Nephron progenitor cell (in vitro differentiated cells): ENCODE results near the gene GNMT.
A peak's percentile ranks its signal among the peaks of the same experiment; 100 is the strongest.

ENCODE experiments used
- DNase-seq: peaks from one replicate; pipeline ENCODE4 v3.0.0; 2021
- H3K27ac Mint-ChIP-seq: 2 replicates; pipeline ENCODE4 v1.8.0; 2021; ENCODE audit warnings: mild to moderate bottlenecking, moderate library complexity, mixed read lengths
- H3K27me3 Mint-ChIP-seq: 2 replicates; pipeline ENCODE4 v1.8.0; 2021; ENCODE audit warnings: mild to moderate bottlenecking, low read depth, mixed read lengths; ENCODE audit not compliant: poor library complexity
- H3K36me3 Mint-ChIP-seq: 2 replicates; pipeline ENCODE4 v1.8.0; 2021; ENCODE audit warnings: low read depth, mixed read lengths
- H3K4me1 Mint-ChIP-seq: 2 replicates; pipeline ENCODE4 v1.8.0; 2021; ENCODE audit warnings: mixed read lengths
- H3K4me3 Mint-ChIP-seq: 2 replicates; pipeline ENCODE4 v1.8.0; 2021; ENCODE audit warnings: mild to moderate bottlenecking, moderate library complexity, mixed read lengths
- H3K9me3 Mint-ChIP-seq: 2 replicates; pipeline ENCODE4 v1.8.0; 2021; ENCODE audit warnings: mild to moderate bottlenecking, moderate library complexity, mixed read lengths
- TF ChIP-seq, protein P1 (sequence below): fragments of 200-600 bp; sonication (generic); IDR thresholded peaks from 2 replicates; pipeline ENCODE4 v1.5.0; 2021; ENCODE audit warnings: antibody characterized with exemption

Gene GNMT

DNA sequence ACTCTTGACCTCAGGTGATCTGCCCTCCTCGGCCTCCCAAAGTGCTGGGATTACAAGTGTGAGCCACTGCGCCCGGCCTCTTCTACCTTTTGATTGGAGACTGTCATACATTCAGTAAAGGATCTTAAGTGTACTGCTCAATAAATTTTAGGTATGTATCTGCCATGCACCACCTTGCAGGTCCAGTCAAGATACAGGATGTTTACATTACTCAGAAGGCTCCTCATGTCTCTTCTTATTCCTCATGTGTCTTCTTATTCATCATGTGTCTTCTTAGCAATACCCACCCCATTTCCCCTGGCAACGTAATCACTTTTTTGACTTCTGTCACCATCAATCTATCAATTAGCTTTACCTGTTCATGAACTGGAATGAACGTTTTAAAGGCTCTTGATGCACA is 45.3 kb downstream of the GNMT start:
- TF ChIP-seq, protein P1, sequence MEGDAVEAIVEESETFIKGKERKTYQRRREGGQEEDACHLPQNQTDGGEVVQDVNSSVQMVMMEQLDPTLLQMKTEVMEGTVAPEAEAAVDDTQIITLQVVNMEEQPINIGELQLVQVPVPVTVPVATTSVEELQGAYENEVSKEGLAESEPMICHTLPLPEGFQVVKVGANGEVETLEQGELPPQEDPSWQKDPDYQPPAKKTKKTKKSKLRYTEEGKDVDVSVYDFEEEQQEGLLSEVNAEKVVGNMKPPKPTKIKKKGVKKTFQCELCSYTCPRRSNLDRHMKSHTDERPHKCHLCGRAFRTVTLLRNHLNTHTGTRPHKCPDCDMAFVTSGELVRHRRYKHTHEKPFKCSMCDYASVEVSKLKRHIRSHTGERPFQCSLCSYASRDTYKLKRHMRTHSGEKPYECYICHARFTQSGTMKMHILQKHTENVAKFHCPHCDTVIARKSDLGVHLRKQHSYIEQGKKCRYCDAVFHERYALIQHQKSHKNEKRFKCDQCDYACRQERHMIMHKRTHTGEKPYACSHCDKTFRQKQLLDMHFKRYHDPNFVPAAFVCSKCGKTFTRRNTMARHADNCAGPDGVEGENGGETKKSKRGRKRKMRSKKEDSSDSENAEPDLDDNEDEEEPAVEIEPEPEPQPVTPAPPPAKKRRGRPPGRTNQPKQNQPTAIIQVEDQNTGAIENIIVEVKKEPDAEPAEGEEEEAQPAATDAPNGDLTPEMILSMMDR: no peak
- H3K9me3 Mint-ChIP-seq: no peaks in the 10 kb centered on the region
- peaks cover 43% of the 10 kb centered on the region for H3K36me3 Mint-ChIP-seq
- no peak overlapping the region for H3K4me3 Mint-ChIP-seq
- H3K27ac Mint-ChIP-seq: no peak overlapping the region
- H3K27me3 Mint-ChIP-seq: peaks cover 2% of the 10 kb centered on the region
- DNase-seq: no peak
- peaks cover 7% of the 10 kb centered on the region for H3K4me1 Mint-ChIP-seq

DNA sequence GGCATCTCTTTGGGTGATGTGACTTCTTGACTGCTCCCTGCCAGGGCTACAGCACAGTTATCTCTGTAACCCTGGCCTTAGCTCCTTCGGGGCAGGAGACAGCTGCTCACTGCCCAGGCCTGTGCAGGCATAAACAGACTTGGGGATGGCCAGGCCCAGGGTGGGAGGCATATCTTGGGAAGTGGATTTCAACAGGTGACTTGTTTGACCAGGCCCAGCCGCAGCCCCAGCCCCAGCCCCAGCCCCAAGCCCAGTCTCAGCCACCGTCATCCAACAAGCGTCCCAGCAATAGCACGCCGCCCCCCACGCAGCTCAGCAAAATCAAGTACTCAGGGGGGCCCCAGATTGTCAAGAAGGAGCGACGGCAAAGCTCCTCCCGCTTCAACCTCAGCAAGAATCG is 45.7 kb downstream of the GNMT start:
- Mint-ChIP-seq H3K27me3 (peaks cover 2% of the 10 kb centered on the region), H3K27ac (no peak overlapping the region), H3K4me1 (peaks cover 11% of the 10 kb centered on the region), H3K4me3 (no peak overlapping the region), H3K9me3 (no peaks in the 10 kb centered on the region), H3K36me3 (peaks cover 41% of the 10 kb centered on the region)
- TF ChIP-seq, protein P1: no peak
- no peak for DNase-seq

DNA sequence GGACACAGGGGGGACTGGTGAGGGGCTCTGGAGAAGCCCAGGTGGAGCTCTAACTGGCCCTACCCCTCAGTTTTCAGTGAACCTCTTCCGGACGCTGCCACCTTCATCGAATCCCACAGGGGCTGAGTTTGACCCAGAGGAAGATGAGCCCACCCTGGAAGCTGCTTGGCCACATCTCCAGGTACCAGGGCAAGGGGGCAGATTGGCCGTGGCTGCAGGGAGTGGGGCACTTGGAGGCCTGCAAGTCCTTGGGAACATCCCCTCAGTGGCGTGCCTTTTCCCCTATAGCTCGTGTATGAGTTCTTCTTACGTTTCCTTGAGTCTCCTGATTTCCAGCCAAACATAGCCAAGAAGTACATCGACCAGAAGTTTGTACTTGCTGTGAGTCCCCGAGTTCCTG is 46.6 kb downstream of the GNMT start:
- H3K4me1 Mint-ChIP-seq: peaks cover 18% of the 10 kb centered on the region
- TF ChIP-seq, protein P1: no peak
- H3K4me3 Mint-ChIP-seq: no peak overlapping the region
- no peaks in the 10 kb centered on the region for H3K9me3 Mint-ChIP-seq
- H3K27ac Mint-ChIP-seq: peak overlapping the region; percentile 82
- no peak for DNase-seq
- H3K36me3 Mint-ChIP-seq: peaks cover 41% of the 10 kb centered on the region
- H3K27me3 Mint-ChIP-seq: peaks cover 2% of the 10 kb centered on the region

DNA sequence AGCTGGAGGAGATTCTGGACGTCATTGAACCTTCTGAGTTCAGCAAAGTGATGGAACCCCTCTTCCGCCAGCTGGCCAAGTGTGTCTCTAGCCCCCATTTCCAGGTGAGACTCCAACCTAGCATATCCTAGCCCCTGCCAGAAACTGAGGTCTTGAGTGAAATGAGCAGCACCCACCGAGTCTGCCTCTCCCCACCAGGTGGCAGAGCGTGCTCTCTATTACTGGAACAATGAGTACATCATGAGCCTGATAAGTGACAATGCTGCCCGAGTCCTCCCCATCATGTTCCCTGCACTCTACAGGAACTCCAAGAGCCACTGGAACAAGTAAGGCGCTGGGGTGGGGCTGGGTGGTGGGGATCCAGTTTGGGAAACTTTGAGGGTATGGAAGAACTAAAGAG is 48.6 kb downstream of the GNMT start:
- Mint-ChIP-seq H3K4me1 (peaks cover 34% of the 10 kb centered on the region), H3K36me3 (peaks cover 34% of the 10 kb centered on the region), H3K4me3 (no peak overlapping the region), H3K27ac (no peak overlapping the region), H3K27me3 (peaks cover 2% of the 10 kb centered on the region), H3K9me3 (no peaks in the 10 kb centered on the region)
- TF ChIP-seq, protein P1: no peak
- DNase-seq: peak; percentile 23

DNA sequence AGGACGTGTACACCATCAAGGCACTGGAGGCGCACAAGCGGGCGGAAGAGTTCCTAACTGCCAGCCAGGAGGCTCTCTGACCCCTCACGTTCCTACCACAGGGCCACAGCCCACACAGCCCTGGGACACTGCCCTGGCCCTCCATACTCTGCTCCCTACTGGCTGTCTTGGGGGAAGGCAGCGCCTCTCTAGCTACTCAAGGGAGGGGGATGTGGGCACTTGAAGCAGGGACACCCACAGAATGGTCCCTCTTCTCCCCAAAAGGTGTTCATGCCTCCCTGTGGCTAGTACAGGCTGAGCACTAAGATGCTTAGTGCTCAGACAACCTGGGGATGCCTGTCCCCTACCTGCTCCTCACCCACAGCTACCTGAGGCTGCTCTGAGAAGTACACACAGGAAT is 50.7 kb downstream of the GNMT start:
- no peak for DNase-seq
- H3K4me1 Mint-ChIP-seq: peaks cover 50% of the 10 kb centered on the region
- H3K27ac Mint-ChIP-seq: no peak overlapping the region
- peak overlapping the region; percentile 29 for H3K4me3 Mint-ChIP-seq
- H3K9me3 Mint-ChIP-seq: no peaks in the 10 kb centered on the region
- no peaks in the 10 kb centered on the region for H3K27me3 Mint-ChIP-seq
- peaks cover 22% of the 10 kb centered on the region for H3K36me3 Mint-ChIP-seq
- TF ChIP-seq, protein P1: no peak

DNA sequence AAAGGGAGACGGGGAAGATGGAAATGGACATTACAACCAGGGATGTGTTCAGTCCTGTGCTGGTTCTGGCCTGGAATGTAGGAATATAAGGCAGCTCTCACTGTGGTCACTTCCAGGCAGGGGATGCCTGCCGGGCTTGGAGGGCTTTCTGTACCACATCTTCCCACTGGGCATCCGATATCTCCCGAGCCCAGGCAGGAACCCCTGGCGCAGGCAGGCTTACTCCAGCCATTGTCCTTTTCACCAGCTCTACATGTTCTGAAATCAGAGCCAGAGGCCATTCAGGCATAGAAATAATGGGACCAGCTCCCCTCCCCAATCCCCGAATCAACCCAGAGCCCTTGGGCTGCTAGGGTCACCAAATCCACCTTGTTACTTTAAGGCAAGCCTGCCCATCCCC is 51.8 kb downstream of the GNMT start:
- peaks cover 57% of the 10 kb centered on the region for H3K4me1 Mint-ChIP-seq
- H3K4me3 Mint-ChIP-seq: peak overlapping the region; percentile 93
- H3K27ac Mint-ChIP-seq: no peak overlapping the region
- TF ChIP-seq, protein P1: no peak
- H3K36me3 Mint-ChIP-seq: peaks cover 22% of the 10 kb centered on the region
- no peaks in the 10 kb centered on the region for H3K9me3 Mint-ChIP-seq
- no peaks in the 10 kb centered on the region for H3K27me3 Mint-ChIP-seq
- DNase-seq: no peak
